ENCODE results near the gene FNDC8. TPM values are rescaled to one million over a fixed set of nuclear protein-coding genes. Genes with fewer than 3 reads are reported as not detected.

Gene FNDC8
- total and polyA plus RNA-seq, 2 of the 4 experiments (the other 2 are of a cell fraction): not detected

- no peak for TF ChIP-seq MAZ (IDR thresholded peaks at IDR 0.05; ENCODE audit: borderline replicate concordance, low read depth, low read length)
Observed at GRCh38 chr17:35082073-35082657, 39.2 kb upstream of the FNDC8 start (continued).

GRCh38 chr17:35083071-35083470, 38.3 kb upstream of the FNDC8 start:
- no peak overlapping the region for H2BK20ac ChIP-seq (ENCODE audit: low read depth, low read length)
- peaks cover 21 to 67% of the 10 kb centered on the region in 2 experiments for H3K79me1 ChIP-seq (ENCODE audit: low read depth in 1 of 2, low read length in 2 of 2)
- H2BK120ac ChIP-seq (ENCODE audit: low read depth, low read length): peak overlapping the region; percentile 22; the same call in 1 of the 2 replicates
- H4K91ac ChIP-seq (ENCODE audit: insufficient read depth, low read depth, low read length): no peak overlapping the region
- no TSS peak for BruUV-seq (replicated peaks)
- H3K23ac ChIP-seq (ENCODE audit: low read depth, low read length): peak overlapping the region; percentile 48; the same call in 1 of the 2 replicates
- H3K4me3 ChIP-seq (ENCODE audit: insufficient read depth, low read depth, low read length): no peak overlapping the region
- no peak for ATAC-seq (ENCODE audit: low read depth)
- H2AK5ac ChIP-seq (ENCODE audit: low read depth, low read length): no peak overlapping the region
- 0 out of 3 replicates have a peak overlapping the region, but pooled peaks have one; percentile 40 for H2BK15ac ChIP-seq (ENCODE audit: low read depth, low read length)
- peaks cover 8% of the 10 kb centered on the region for H4K20me1 ChIP-seq (ENCODE audit: insufficient read depth, low read length)
- WGBS, 2 experiments (ENCODE audit: extremely low coverage in 2 of 2, insufficient read length in 1 of 2): no CpG with 5 or more reads among the region's 2 CpGs
- no peak overlapping the region; the same call in 1 of the 2 replicates for H3K4ac ChIP-seq (ENCODE audit: low read depth, low read length)
- no peak overlapping the region for H3K9ac ChIP-seq (ENCODE audit: low read depth, low read length)
- no peak overlapping the region for H3K27ac ChIP-seq (ENCODE audit: insufficient read depth, low read length)
- TF ChIP-seq MAFK (IDR thresholded peaks at IDR 0.05; ENCODE audit: low read depth, low read length) (no peak), NFE2L2 (IDR thresholded peaks at IDR 0.05; ENCODE audit: low read depth, low read length) (no peak), ELK1 (IDR thresholded peaks at IDR 0.05; ENCODE audit: borderline replicate concordance, low read depth, low read length) (no peak), RAD21 (IDR thresholded peaks at IDR 0.05; ENCODE audit: low read length) (no peak), RCOR1 (IDR thresholded peaks at IDR 0.05; ENCODE audit: insufficient replicate concordance, low read length) (no peak), POLR2A (IDR thresholded peaks at IDR 0.05; ENCODE audit: low read depth, low read length) (no peak), SMC3 (IDR thresholded peaks at IDR 0.05; ENCODE audit: low read depth, low read length) (no peak), RFX5 (IDR thresholded peaks at IDR 0.05; ENCODE audit: low read depth, low read length) (no peak), BHLHE40 (IDR thresholded peaks at IDR 0.05; ENCODE audit: low read depth, low read length) (no peak)
- H2AFZ ChIP-seq (replicated peaks; ENCODE audit: low read length, poor library complexity): no peak overlapping the region
- H3K36me3 ChIP-seq (ENCODE audit: control insufficient read depth, insufficient read depth, low read length): no peaks in the 10 kb centered on the region
- ChIA-PET CTCF (interaction anchor here (1.0 kb wide), 1 partner anchor 18 kb away, joined by 4 read pairs; no protein-coding TSS in a partner anchor), POLR2A (ENCODE audit: unreplicated experiment) (no interaction called here)
- peaks cover 15% of the 10 kb centered on the region for H3K9me1 ChIP-seq (ENCODE audit: insufficient read depth, low read length)
- H3K14ac ChIP-seq (replicated peaks; ENCODE audit: low read depth, low read length): no peak overlapping the region
- peaks cover 10% of the 10 kb centered on the region; the same call in 1 of the 2 replicates for H3K4me1 ChIP-seq (ENCODE audit: control insufficient read depth, insufficient read depth, low read length)
- H2AK9ac ChIP-seq (replicated peaks; ENCODE audit: low read depth, low read length, poor library complexity): no peak overlapping the region
- H2BK5ac ChIP-seq (ENCODE audit: low read depth, low read length, poor library complexity, severe bottlenecking): no peak overlapping the region
- H4K5ac ChIP-seq (ENCODE audit: low read depth, low read length): no peak overlapping the region
- dilution Hi-C loops (cut with HindIII; ENCODE audit: low sequenced_read_pairs, unreplicated experiment): no loop called here
- no peaks in the 10 kb centered on the region for H3K27me3 ChIP-seq (ENCODE audit: control insufficient read depth, insufficient read depth, low read length)
- no peak overlapping the region for H4K8ac ChIP-seq (ENCODE audit: low read depth in 2 of 2, low read length in 2 of 2)
- H3K4me2 ChIP-seq (ENCODE audit: low read depth, low read length): no peak overlapping the region
- H3K18ac ChIP-seq (ENCODE audit: low read depth, low read length): no peak overlapping the region
- no peak overlapping the region for H3K56ac ChIP-seq (ENCODE audit: extremely low read depth, insufficient read depth, low read length)
- in situ Hi-C loops (cut with MboI; ENCODE audit: low sequenced_read_pairs): no loop called here
- intact Hi-C loops (cut with micrococcal nuclease): no loop called here
- H3K9me3 ChIP-seq (ENCODE audit: control insufficient read depth, insufficient read depth, low read length): no peaks in the 10 kb centered on the region
- DNase-seq: no peak
